Measurements from ENCODE around the gene SCNN1A.

GRCh38 chr12:6386038-6386437 is 10.7 kb upstream of the SCNN1A start:
- TF ChIP-seq GATA2 (IDR thresholded peaks at IDR 0.05; ENCODE audit: low read depth, low read length), result no peak
- no peak for TF ChIP-seq GATA3 (IDR thresholded peaks at IDR 0.05; ENCODE audit: low read depth, low read length)

Measured in SH-SY5Y (cell line).